SK-N-SH (cell line): ENCODE results near the gene CPA1.

Experiments
- CHD2 ChIP-seq: fragments of 150-350 bp; IDR thresholded peaks from 2 replicates; pipeline ENCODE4 v1.6.1; 2018; ENCODE audit warnings: low read length; ENCODE audit not compliant: partially characterized antibody
- CTCF ChIP-seq: fragments of 200-600 bp; sonication (generic); IDR thresholded peaks from 2 replicates; pipeline ENCODE4 v1.6.1; 2017; ENCODE audit warnings: antibody characterized with exemption, mild to moderate bottlenecking, moderate library complexity
- EP300 ChIP-seq, 2 experiments: IDR thresholded peaks; 2 replicates each; pipeline versions ENCODE4 v1.4.0 to v1.6.1; 2012; ENCODE audit warnings: borderline replicate concordance in 1 of 2, low read depth in 1 of 2, low read length in 1 of 2
- FOXM1 ChIP-seq: IDR thresholded peaks from 2 replicates; pipeline ENCODE4 v1.4.0; 2012; ENCODE audit warnings: low read depth, mild to moderate bottlenecking
- MAX ChIP-seq: IDR thresholded peaks from 2 replicates; pipeline ENCODE4 v1.4.0; 2012; ENCODE audit warnings: low read depth
- NRF1 ChIP-seq: IDR thresholded peaks from 2 replicates; pipeline ENCODE4 v1.6.1; 2012; ENCODE audit warnings: low read depth, mild to moderate bottlenecking, low read length
- POLR2AphosphoS5 ChIP-seq: IDR thresholded peaks from 2 replicates; pipeline ENCODE4 v1.6.1; 2012; ENCODE audit warnings: low read depth, low read length
- REST ChIP-seq: IDR thresholded peaks from 2 replicates; pipeline ENCODE4 v1.6.1; 2012; ENCODE audit warnings: mild to moderate bottlenecking, low read depth, low read length, moderate library complexity
- RFX5 ChIP-seq: IDR thresholded peaks from 2 replicates; pipeline ENCODE4 v1.6.1; 2012; ENCODE audit warnings: mild to moderate bottlenecking, improper control_type of control experiment, low read length
- SIN3A ChIP-seq: IDR thresholded peaks from 2 replicates; pipeline ENCODE4 v1.6.1; 2012; ENCODE audit warnings: low read depth, mild to moderate bottlenecking, low read length, moderate library complexity, borderline replicate concordance
- USF2 ChIP-seq: fragments of 150-350 bp; IDR thresholded peaks from 2 replicates; pipeline ENCODE4 v1.6.1; 2017; ENCODE audit warnings: antibody characterized with exemption, low read length, low read depth, borderline replicate concordance
- ZBTB33 ChIP-seq: IDR thresholded peaks from 2 replicates; pipeline ENCODE4 v1.4.0; 2012; ENCODE audit warnings: low read depth, borderline replicate concordance

- TF ChIP-seq EP300 (IDR thresholded peaks at IDR 0.05; ENCODE audit: borderline replicate concordance in 1 of 2, low read depth in 1 of 2, low read length in 1 of 2) = no peak
- TF ChIP-seq REST = no peak
- TF ChIP-seq MAX = no peak
- TF ChIP-seq CTCF = no peak
- TF ChIP-seq SIN3A = no peak
- TF ChIP-seq CHD2 = no peak
- TF ChIP-seq FOXM1 = no peak
- TF ChIP-seq NRF1 = no peak
- no peak for TF ChIP-seq RFX5
- no peak for TF ChIP-seq ZBTB33
- TF ChIP-seq USF2 = no peak
- TF ChIP-seq POLR2AphosphoS5 = no peak
These were observed 42.8 kb upstream of the CPA1 start for GRCh38 chr7:130337410-130337971.
